AG08396 (cell line): Measurements from ENCODE around the gene RAD51D.
"Not testable (repeated sequence)": the region's sequence is repeated elsewhere in the genome, so short reads cannot be mapped to it uniquely, and the experiment has no call there.

Source experiments
- DNase-seq: peaks from one replicate; pipeline ENCODE4 v3.0.0; 2012; ENCODE audit warnings: low spot score, mixed read lengths

RAD51D gene

GRCh38 chr17:35090707-35091106 is 29.0 kb downstream of the RAD51D start:
- not testable (repeated sequence) for DNase-seq

DNA sequence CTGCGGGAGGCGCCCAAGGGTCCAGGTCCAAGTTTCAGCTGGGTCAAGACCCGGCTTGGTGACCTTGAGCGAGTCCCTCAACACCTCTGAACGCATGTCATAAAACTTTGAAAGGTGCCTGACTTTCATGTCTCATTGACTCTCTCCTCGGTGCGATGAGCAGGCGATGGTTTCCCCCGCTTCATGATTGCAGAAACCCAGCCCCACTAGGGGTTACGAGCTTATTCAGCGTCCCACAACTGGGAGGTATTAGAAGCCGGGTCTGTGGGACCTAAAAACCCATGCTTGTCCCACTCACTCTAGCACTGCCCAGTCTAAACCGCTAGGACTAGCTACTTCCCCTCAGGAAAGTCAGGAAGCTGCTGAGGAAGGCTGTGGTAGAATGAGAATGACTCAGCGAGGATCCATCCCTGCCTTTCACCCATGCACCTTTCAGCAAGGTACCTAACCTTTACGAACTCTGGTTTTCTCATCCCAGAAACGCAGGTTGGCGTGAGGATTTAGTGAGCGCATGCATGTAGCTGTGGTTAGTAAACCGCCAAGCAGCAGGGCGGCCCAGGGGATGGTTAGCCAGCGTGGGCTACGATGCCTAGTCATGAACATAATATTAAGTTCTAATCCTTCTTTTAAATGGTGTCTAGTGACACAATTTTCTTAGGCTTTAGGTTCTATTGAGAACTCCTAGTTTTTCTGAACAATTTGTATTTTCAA is 29.9 kb downstream of the RAD51D start:
- no peak for DNase-seq

- peak; percentile 92 for DNase-seq
These were observed 30.6 kb downstream of the RAD51D start for GRCh38 chr17:35088881-35089585.

GRCh38 chr17:35088356-35088880 is 31.2 kb downstream of the RAD51D start:
- DNase-seq = peak; percentile 55

- no peak for DNase-seq
These were observed 31.8 kb downstream of the RAD51D start for GRCh38 chr17:35087731-35088355.

DNA sequence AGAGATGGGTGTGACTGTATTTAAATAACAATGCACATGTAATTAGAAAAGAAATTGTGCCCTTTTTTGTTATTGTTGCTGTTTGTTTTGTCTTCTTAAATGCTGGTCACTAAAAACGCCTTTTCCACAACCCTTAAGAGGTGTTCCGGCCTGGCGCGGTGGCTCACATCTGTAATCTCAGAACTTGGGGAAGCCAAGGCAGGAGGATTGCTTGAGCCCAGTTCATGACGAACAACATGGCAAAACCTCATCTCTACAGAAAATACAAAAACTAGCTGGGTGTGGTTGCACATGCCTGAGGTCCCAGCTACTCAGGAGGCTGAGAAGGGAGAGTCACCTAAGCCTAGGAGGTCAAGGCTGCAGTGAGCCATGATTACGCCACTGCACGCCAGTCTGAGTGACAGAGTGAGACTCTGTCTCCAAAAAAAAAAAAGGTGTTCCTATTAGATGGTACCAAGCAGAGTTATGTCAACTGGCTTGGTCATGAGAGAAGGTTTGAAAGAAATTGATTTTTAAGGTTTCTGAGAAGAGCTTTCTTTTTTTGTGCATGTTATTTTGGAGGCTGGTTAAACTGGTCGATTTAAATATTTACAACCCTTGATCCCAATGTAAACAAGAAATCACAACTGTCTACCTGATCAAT is 32.6 kb downstream of the RAD51D start:
- DNase-seq = no peak

DNA sequence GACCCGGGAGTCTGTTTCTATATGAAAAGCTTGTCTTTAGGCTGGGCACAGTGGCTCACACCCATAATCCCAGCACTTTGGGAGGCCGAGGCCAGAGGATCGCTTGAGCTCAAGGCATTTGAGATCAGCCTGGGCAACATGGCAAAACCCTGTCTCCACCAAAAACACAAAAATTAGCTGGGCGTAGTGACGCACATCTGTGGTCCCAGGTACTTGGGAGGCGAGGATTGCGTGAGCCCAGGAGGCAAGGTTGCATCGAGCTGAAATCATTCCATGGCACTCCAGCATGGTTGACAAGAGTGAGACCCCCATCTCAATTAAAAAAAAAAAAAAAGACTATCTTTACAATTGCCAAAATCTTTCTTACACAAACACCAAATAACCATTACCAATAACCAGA is 33.5 kb downstream of the RAD51D start:
- DNase-seq = no peak

DNA sequence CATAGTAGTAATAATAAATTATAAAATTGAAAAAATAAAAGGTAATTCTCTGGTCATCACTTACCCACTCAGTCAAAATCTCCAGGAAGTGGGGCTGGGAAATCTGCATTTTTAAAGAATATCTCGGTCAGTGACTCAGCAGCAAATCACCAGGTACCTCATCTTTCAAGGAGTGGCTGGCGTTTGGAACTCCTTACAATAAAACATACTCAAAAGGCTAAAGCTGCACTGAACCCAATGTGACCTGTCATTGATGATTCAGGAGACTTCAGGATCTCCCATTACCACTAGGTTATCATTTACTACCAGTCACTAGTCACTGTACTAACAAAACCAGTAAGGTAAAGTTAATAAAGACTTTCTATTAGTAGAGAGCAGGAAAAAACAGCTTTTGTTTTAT is 34.7 kb downstream of the RAD51D start:
- DNase-seq = no peak

- DNase-seq = no peak
These were observed 36.6 kb downstream of the RAD51D start for GRCh38 chr17:35083071-35083470.

GRCh38 chr17:35082073-35082657 is 37.5 kb downstream of the RAD51D start:
- peak; percentile 61 for DNase-seq

- DNase-seq = no peak
These were observed 38.0 kb downstream of the RAD51D start for GRCh38 chr17:35081638-35082037.

GRCh38 chr17:35080536-35080935 is 39.1 kb downstream of the RAD51D start:
- DNase-seq = no peak

GRCh38 chr17:35079547-35080423 is 39.9 kb downstream of the RAD51D start:
- no peak for DNase-seq

DNA sequence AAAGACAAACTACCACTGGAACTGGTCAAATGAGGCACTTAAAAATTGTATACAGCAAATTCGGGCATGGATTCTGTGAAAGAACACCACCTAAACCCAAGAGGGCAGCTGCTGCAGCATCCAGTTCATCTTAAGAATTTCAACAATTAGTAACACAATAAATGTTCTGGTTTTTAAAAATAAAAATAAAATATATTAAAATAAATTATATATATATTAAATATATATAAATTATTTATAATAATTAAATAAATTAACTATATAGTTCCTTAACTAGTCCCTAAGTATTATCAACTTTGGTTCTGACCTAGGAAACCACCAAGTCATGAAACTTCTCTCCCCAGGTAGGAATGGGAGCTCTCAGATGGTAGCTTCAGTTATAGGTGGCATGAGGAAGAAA is 42.8 kb downstream of the RAD51D start:
- DNase-seq = no peak

DNA sequence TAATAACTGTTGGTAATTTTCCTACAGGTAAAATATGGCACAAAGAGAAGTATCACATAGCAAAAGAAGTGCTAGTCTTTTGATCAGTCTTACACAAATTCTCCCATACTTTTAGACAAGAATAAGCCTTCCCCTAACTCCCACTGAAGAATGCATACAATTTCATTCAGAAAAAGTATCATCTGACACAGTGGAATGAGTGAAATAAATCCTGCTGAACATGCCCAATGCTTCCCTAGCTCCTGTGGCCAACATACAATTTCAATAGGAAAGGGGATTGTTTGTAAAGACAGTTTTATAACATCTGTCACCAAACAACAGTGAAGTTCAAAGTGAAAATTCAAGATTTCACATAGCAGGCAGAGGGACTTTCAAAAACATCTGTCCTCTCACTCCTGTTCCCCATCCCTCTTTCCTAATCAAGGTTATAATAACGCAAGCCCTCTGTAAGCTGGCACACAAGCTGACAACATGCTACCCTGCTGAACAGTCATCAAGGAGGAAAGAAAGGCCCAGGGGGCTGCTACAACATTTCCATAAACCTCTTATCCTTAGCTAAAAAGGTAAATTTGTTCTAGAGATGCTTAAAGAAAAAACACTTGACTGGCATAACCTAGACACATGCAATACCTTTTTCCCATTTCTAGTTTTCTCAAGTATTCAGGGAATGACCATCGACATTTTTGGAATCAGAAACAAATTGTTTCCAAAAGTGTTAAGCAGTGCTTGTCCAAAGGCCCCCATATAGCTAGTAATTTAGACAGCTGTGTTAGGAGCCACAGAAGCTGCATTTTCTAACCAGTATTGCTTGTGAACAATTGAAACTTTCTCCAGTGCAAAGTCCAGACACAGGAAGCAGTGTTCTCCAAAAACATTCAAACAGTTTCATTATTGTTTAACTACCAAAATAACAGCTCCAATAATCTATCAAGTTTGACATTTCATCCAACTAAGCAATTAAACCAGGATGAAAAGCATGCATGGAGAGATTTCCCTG is 44.7 kb downstream of the RAD51D start:
- DNase-seq = no peak

DNA sequence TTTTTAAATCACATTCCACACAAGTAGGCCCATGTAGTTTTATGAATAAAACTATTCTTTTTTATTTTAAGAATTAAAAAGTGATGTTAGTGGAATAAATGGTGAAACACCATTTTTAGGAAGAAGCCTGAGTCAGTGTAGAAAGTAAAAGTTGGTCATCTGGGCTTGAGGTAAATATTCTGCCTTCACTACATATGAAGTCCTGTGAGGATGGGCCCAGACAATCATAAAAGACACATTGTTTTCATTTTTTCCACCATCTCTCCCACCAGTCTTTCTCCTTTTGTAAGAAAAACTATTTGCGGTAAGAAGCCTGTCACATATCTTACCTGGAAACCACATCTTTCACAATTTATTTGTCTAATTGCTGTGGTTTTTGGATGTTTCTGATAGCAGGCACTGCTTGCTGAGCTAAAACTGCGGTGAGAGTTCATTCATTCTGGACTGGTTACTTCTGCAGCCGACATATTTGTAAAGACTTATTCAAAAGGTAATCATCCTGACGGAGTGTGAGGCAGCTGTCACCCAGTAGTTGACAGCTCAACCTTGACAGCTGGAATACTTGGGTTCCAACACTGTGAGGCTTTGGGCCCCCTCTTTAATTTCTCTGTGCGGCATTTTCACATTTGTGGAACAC is 45.6 kb downstream of the RAD51D start:
- DNase-seq = no peak

DNA sequence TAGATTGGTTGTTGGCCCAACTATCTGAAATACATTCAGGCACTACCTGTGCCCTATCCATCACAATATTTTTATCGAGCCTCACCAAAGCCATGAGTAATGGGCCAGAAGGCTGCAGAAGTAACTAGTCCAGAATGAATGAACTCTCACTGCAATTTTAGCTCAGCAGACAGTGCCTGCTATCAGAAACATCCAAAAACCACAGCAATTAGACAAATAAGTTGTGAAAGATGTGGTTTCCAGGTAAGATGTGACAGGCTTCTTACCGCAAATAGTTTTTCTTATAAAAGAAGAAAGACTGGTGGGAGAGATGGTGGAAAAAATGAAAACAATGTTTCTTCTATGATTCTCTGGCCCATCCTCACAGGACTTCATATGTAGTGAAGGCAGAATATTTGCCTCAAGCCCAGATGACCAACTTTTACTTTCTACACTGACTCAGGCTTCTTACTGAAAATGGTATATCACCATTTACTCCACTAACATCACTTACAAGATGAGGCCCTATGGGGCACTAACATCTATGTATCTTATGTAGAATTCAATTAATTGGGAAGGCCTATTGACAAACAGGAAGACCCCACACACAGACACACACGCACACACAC is 46.4 kb downstream of the RAD51D start:
- DNase-seq = no peak

GRCh38 chr17:35069311-35069710 is 50.3 kb downstream of the RAD51D start:
- no peak for DNase-seq

GRCh38 chr17:35068249-35068648 is 51.4 kb downstream of the RAD51D start:
- no peak for DNase-seq
